B cell (primary cell): ENCODE data around the gene CCDC178. TPM values are rescaled to one million over a fixed set of nuclear protein-coding genes. Genes with fewer than 3 reads are reported as not detected.

ENCODE experiments used
- ATAC-seq: fragments of 200-7000 bp; cut with Tn5 transposase; one replicate; pipeline ENCODE4 v1.10.0; 2021; ENCODE audit warnings: low read depth, mild to moderate bottlenecking, moderate number of reproducible peaks, moderate library complexity
- CTCF ChIA-PET: fragments of 350-600 bp; sonication (Branson Sonifier 250); formaldehyde crosslinking; loops from one replicate; lab custom pipeline; 2021; ENCODE audit warnings: antibody characterized with exemption, inconsistent platforms; lab: Charles Lee
- POLR2A ChIA-PET: fragments of 350-600 bp; sonication (Branson Sonifier 250); formaldehyde crosslinking; loops from one replicate; lab custom pipeline; 2021; ENCODE audit warnings: antibody characterized with exemption; lab: Charles Lee
- DNase-seq: peaks from one replicate; pipeline ENCODE4 v3.0.0; 2013
- H2AFZ ChIP-seq: 2 replicates; pipeline ENCODE4 v1.6.1; 2012; ENCODE audit warnings: mild to moderate bottlenecking, low read depth, low read length; ENCODE audit not compliant: insufficient read depth, poor library complexity, severe bottlenecking
- H3K27ac ChIP-seq, 2 donors: 1 replicate in 1 of 2; 2 replicates in 1 of 2; pipeline ENCODE4 v1.5.1; 2012 to 2013; ENCODE audit warnings: low read length in 2 of 2, mild to moderate bottlenecking in 2 of 2, moderate library complexity in 1 of 2
- H3K27me3 ChIP-seq, 4 experiments: fragments of 200-600 bp in 1 of 4; sonication (generic) in 1 of 4; replicated peaks in 1 of 4; 1 replicate in 2 of 4; 2 replicates in 2 of 4; pipeline versions ENCODE4 v1.6.1 to v1.7.0; 2013 to 2016; ENCODE audit warnings: low read length in 3 of 4, mild to moderate bottlenecking in 2 of 4, mixed read lengths in 1 of 4, moderate library complexity in 1 of 4; ENCODE audit not compliant: insufficient read depth in 4 of 4, control insufficient read depth in 3 of 4; ENCODE audit errors: control extremely low read depth in 1 of 4
- H3K36me3 ChIP-seq, 2 experiments: replicated peaks in 1 of 2; 1 replicate in 1 of 2; 2 replicates in 1 of 2; pipeline versions ENCODE4 v1.6.1 to v1.7.1; 2013; ENCODE audit warnings: low read length in 1 of 2; ENCODE audit not compliant: insufficient read depth in 2 of 2, control insufficient read depth in 1 of 2; ENCODE audit errors: control extremely low read depth in 1 of 2, extremely low read depth in 1 of 2
- H3K4me1 ChIP-seq, 2 donors: fragments of 200-600 bp in 1 of 2; sonication (generic) in 1 of 2; 1 replicate in 1 of 2; 2 replicates in 1 of 2; pipeline versions ENCODE4 v1.5.1 to v1.6.1; 2013 to 2017; ENCODE audit warnings: low read length in 2 of 2; ENCODE audit not compliant: control insufficient read depth in 2 of 2, insufficient read depth in 2 of 2
- H3K4me2 ChIP-seq: replicated peaks from 2 replicates; pipeline ENCODE3; 2012; ENCODE audit warnings: mild to moderate bottlenecking, low read depth, low read length; ENCODE audit not compliant: poor library complexity, severe bottlenecking
- H3K4me3 ChIP-seq, 5 experiments: fragments of 200-600 bp in 1 of 5; sonication (generic) in 1 of 5; 1 replicate in 3 of 5; 2 replicates in 2 of 5; pipeline versions ENCODE4 v1.5.1 to v1.7.0; 2011 to 2016; ENCODE audit warnings: low read length in 4 of 5, mild to moderate bottlenecking in 4 of 5, low read depth in 2 of 5, control low read depth in 1 of 5, moderate library complexity in 1 of 5; ENCODE audit not compliant: insufficient read depth in 1 of 5; ENCODE audit errors: control extremely low read depth in 1 of 5, extremely low read depth in 1 of 5
- H3K79me2 ChIP-seq: fragments of 200-600 bp; sonication (generic); one replicate; pipeline ENCODE4 v1.6.0; 2016; ENCODE audit warnings: low read length; ENCODE audit not compliant: control insufficient read depth, insufficient read depth
- H3K9ac ChIP-seq: fragments of 200-600 bp; sonication (generic); 2 replicates; pipeline ENCODE4 v1.6.1; 2017; ENCODE audit warnings: mild to moderate bottlenecking, low read length, moderate library complexity
- H3K9me3 ChIP-seq, 3 donors: one replicate each; pipeline versions ENCODE4 v1.6.1 to v1.7.1; 2013; ENCODE audit warnings: low read length in 2 of 3; ENCODE audit not compliant: control insufficient read depth in 2 of 3, insufficient read depth in 1 of 3; ENCODE audit errors: control extremely low read depth in 1 of 3
- H4K20me1 ChIP-seq: 2 replicates; pipeline ENCODE4 v1.6.0; 2012; ENCODE audit warnings: mild to moderate bottlenecking, low read length; ENCODE audit not compliant: insufficient read depth, control insufficient read depth, poor library complexity, severe bottlenecking
- H3K27ac Mint-ChIP-seq: one replicate; pipeline ENCODE4 v1.8.0; 2021; ENCODE audit warnings: mixed read lengths
- H3K27me3 Mint-ChIP-seq: one replicate; pipeline ENCODE4 v1.8.0; 2021; ENCODE audit warnings: mixed read lengths
- H3K4me1 Mint-ChIP-seq: one replicate; pipeline ENCODE4 v1.8.0; 2021; ENCODE audit warnings: mixed read lengths
- H3K4me3 Mint-ChIP-seq: one replicate; pipeline ENCODE4 v1.8.0; 2021; ENCODE audit warnings: mixed read lengths
- H3K9me3 Mint-ChIP-seq: one replicate; pipeline ENCODE4 v1.8.0; 2022; ENCODE audit warnings: mixed read lengths; ENCODE audit not compliant: insufficient read depth
- EZH2 ChIP-seq: IDR thresholded peaks from 2 replicates; pipeline ENCODE4 v1.6.1; 2012; ENCODE audit warnings: borderline replicate concordance, low read depth, mild to moderate bottlenecking, moderate library complexity, low read length; ENCODE audit not compliant: insufficient read depth, poor library complexity, severe bottlenecking
- WGBS: methylation state at CpG from one replicate; pipeline ENCODE4 v1.1.5; 2013; ENCODE audit warnings: missing lambda C conversion rate; ENCODE audit not compliant: insufficient coverage; 5-methylcytosine and 5-hydroxymethylcytosine counted together
- intact Hi-C: fragments of 100-400 bp; cut with micrococcal nuclease; formaldehyde crosslinking; loops from one replicate; pipeline ENCODE4 v1.10.0; 2022
- polyA plus RNA-seq: library from polyadenylated mRNA; depleted of rRNA; stranded (reverse); fragments of >200 nt; gene quantifications from 2 replicates; pipeline ENCODE4 v1.2.3, GENCODE V29; 2012
- total RNA-seq, 2 donors: library from RNA; stranded (reverse); fragments of 120-200 nt in 1 of 2; gene quantifications; 1 replicate in 1 of 2; 2 replicates in 1 of 2; pipeline versions ENCODE4 v1.2.3 to v1.2.4, GENCODE V29; 2013 to 2022
- TF ChIP-seq, protein P1 (sequence below): fragments of 200-600 bp; IDR thresholded peaks from one replicate; pipeline ENCODE4 v1.8.0; 2022; ENCODE audit warnings: antibody characterized with exemption, mild to moderate bottlenecking

Gene CCDC178
- total and polyA plus RNA-seq, 2 donors (not counting 1 experiment from before 2014, with no cell fraction given), result not detected

DNA sequence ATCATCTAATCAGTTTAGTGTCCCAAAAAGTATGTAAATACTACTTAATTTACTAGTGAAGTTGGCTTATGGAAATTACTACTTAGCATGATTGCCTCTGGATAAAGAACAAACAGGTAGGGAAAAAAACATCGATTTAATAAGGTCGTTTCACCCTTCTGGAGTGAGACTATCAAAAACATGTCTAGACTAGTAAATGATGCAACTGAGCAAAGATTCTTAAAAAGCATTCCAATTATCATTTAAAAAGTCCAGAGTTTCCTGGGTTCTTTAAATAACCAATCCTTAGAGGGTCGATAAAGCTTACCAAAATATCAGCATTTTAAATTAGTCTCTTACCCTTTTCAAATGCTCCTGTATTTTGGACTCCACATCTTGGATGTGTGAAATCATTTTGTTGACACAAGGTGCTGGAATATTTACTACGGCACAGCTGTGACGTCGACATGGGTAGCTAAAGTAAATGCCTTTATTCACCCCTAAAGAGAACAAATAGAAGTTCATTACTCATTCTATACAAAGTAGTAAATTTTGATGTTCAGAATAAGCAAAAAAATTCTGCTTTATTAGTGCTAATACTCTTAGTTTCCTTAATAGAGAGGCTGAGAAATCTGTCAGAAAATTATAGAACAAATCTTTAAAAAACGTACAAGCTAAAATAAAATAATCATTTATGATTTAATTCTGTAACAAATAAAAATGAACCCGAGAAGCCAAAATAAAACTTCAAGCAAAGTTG lies 70.6 kb downstream of the CCDC178 start:
- Histone ChIP-seq H3K4me3 (no peak overlapping the region), H3K4me2 (no peak overlapping the region), H3K36me3 (no peaks in the 10 kb centered on the region), H3K4me1 (no peaks in the 10 kb centered on the region), H3K9ac (no peak overlapping the region), H3K27me3 (no peaks in the 10 kb centered on the region), H4K20me1 (no peaks in the 10 kb centered on the region), H3K27ac (no peak overlapping the region), H3K79me2 (no peaks in the 10 kb centered on the region), H2AFZ (no peak overlapping the region), H3K9me3 (no peaks in the 10 kb centered on the region)
- ChIA-PET POLR2A (no interaction called here), CTCF (no interaction called here)
- Mint-ChIP-seq H3K27me3 (no peaks in the 10 kb centered on the region), H3K27ac (no peak overlapping the region), H3K9me3 (no peaks in the 10 kb centered on the region), H3K4me3 (no peak overlapping the region), H3K4me1 (no peaks in the 10 kb centered on the region)
- no CpG with 5 or more reads among the region's 8 CpGs for WGBS
- no peak for ATAC-seq
- TF ChIP-seq, protein P1, sequence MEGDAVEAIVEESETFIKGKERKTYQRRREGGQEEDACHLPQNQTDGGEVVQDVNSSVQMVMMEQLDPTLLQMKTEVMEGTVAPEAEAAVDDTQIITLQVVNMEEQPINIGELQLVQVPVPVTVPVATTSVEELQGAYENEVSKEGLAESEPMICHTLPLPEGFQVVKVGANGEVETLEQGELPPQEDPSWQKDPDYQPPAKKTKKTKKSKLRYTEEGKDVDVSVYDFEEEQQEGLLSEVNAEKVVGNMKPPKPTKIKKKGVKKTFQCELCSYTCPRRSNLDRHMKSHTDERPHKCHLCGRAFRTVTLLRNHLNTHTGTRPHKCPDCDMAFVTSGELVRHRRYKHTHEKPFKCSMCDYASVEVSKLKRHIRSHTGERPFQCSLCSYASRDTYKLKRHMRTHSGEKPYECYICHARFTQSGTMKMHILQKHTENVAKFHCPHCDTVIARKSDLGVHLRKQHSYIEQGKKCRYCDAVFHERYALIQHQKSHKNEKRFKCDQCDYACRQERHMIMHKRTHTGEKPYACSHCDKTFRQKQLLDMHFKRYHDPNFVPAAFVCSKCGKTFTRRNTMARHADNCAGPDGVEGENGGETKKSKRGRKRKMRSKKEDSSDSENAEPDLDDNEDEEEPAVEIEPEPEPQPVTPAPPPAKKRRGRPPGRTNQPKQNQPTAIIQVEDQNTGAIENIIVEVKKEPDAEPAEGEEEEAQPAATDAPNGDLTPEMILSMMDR, result no peak
- TF ChIP-seq EZH2, result no peak
- DNase-seq, result no peak
- intact Hi-C loops, result no loop called here

DNA sequence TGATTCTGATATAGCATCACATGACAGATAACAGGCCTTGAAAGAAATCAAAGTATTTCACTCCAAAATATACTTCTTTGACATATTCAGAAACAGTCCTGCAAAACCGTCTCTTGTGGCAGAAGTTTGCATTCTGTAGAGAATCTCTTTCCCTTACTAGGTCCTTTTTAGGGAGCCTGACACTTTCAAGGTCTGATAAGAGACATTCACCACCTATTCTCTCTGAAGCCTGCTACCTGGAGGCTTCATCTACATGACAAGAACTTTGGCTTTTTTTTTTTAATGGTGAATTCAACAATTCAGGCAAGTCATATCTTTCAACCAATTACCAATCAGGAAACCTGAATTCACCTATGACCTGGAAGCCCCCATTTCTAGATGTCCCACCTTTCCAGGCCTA lies 83.8 kb downstream of the CCDC178 start:
- no peak for ATAC-seq
- peaks cover 0 to 1% (median 0%) of the 10 kb centered on the region in 3 donors for H3K9me3 ChIP-seq
- H3K9me3 Mint-ChIP-seq, result no peaks in the 10 kb centered on the region

More for the DNA sequence above, 83.8 kb downstream of the CCDC178 start:
- H3K4me3 Mint-ChIP-seq, result no peak overlapping the region
- H2AFZ ChIP-seq, result no peak overlapping the region
- no peak for TF ChIP-seq EZH2
- TF ChIP-seq, protein P1, result no peak
- no peaks in the 10 kb centered on the region for H4K20me1 ChIP-seq
- CTCF ChIA-PET, result no interaction called here
- H3K27ac Mint-ChIP-seq, result no peak overlapping the region
- H3K36me3 ChIP-seq, result no peaks in the 10 kb centered on the region
- H3K4me3 ChIP-seq, result no peak overlapping the region
- no peaks in the 10 kb centered on the region for H3K79me2 ChIP-seq
- no peak overlapping the region for H3K9ac ChIP-seq
- intact Hi-C loops, result no loop called here
- POLR2A ChIA-PET, result no interaction called here
- no peak overlapping the region for H3K4me2 ChIP-seq
- no CpG with 5 or more reads among the region's 1 CpG for WGBS
- H3K27ac ChIP-seq, result no peak overlapping the region
- no peaks in the 10 kb centered on the region for H3K4me1 ChIP-seq
- DNase-seq, result no peak
- no peaks in the 10 kb centered on the region for H3K27me3 Mint-ChIP-seq
- no peaks in the 10 kb centered on the region for H3K27me3 ChIP-seq
- no peaks in the 10 kb centered on the region for H3K4me1 Mint-ChIP-seq
